WERI-Rb-1 (cell line): ENCODE data around the gene TMPRSS9.

Source experiments
- DNase-seq: peaks from one replicate; pipeline ENCODE4 v3.0.0-alpha.2; 2020
- H3K27ac ChIP-seq: fragments of 250-450 bp; sonication (Bioruptor Pico); 2 replicates; pipeline ENCODE4 v1.5.1; 2020; ENCODE audit warnings: mild to moderate bottlenecking, moderate library complexity
- H3K27me3 ChIP-seq: fragments of 250-450 bp; sonication (Bioruptor Pico); 2 replicates; pipeline ENCODE4 v1.5.1; 2021; ENCODE audit warnings: mild to moderate bottlenecking, low read depth, moderate library complexity; ENCODE audit not compliant: insufficient read depth, severe bottlenecking
- H3K36me3 ChIP-seq: fragments of 250-450 bp; sonication (Bioruptor Pico); 2 replicates; pipeline ENCODE4 v1.5.1; 2020; ENCODE audit warnings: mild to moderate bottlenecking, moderate library complexity
- H3K4me3 ChIP-seq: 2 replicates; pipeline ENCODE4 v1.5.1; 2011; ENCODE audit warnings: low read depth, mild to moderate bottlenecking, control low read depth, low read length
- H3K9me3 ChIP-seq: fragments of 250-450 bp; sonication (Bioruptor Pico); 2 replicates; pipeline ENCODE4 v1.5.1; 2021; ENCODE audit warnings: mild to moderate bottlenecking, moderate library complexity; ENCODE audit not compliant: severe bottlenecking
- CTCF ChIP-seq: IDR thresholded peaks from 2 replicates; pipeline ENCODE4 v1.5.1; 2011; ENCODE audit warnings: low read depth, mild to moderate bottlenecking, control low read depth, inconsistent platforms, low read length

The TMPRSS9 gene

GRCh38 chr19:2338055-2338615 is 21.9 kb upstream of the TMPRSS9 start:
- DNase-seq, result no peak
- H3K27ac ChIP-seq, result no peak overlapping the region
- no peaks in the 10 kb centered on the region for H3K9me3 ChIP-seq
- no peaks in the 10 kb centered on the region for H3K27me3 ChIP-seq
- H3K36me3 ChIP-seq, result peaks cover 40% of the 10 kb centered on the region
- H3K4me3 ChIP-seq, result no peak overlapping the region
- TF ChIP-seq CTCF, result no peak

- no peak overlapping the region for H3K4me3 ChIP-seq
- TF ChIP-seq CTCF, result no peak
- H3K36me3 ChIP-seq, result peaks cover 44% of the 10 kb centered on the region
- no peak for DNase-seq
- H3K27me3 ChIP-seq, result no peaks in the 10 kb centered on the region
- H3K27ac ChIP-seq, result no peak overlapping the region
- no peaks in the 10 kb centered on the region for H3K9me3 ChIP-seq
These were observed 21.1 kb upstream of the TMPRSS9 start for GRCh38 chr19:2338751-2339643.

GRCh38 chr19:2339644-2340310 is 20.3 kb upstream of the TMPRSS9 start:
- Histone ChIP-seq H3K27ac (no peak overlapping the region), H3K9me3 (no peaks in the 10 kb centered on the region), H3K36me3 (peaks cover 42% of the 10 kb centered on the region), H3K27me3 (no peaks in the 10 kb centered on the region), H3K4me3 (no peak overlapping the region)
- no peak for TF ChIP-seq CTCF
- DNase-seq, result no peak

GRCh38 chr19:2340496-2341243 is 19.4 kb upstream of the TMPRSS9 start:
- no peak overlapping the region for H3K4me3 ChIP-seq
- peaks cover 44% of the 10 kb centered on the region for H3K36me3 ChIP-seq
- no peaks in the 10 kb centered on the region for H3K9me3 ChIP-seq
- no peak for DNase-seq
- TF ChIP-seq CTCF, result no peak
- H3K27me3 ChIP-seq, result no peaks in the 10 kb centered on the region
- H3K27ac ChIP-seq, result no peak overlapping the region

GRCh38 chr19:2341244-2341751 is 18.8 kb upstream of the TMPRSS9 start:
- H3K9me3 ChIP-seq, result no peaks in the 10 kb centered on the region
- peaks cover 38% of the 10 kb centered on the region for H3K36me3 ChIP-seq
- H3K27ac ChIP-seq, result no peak overlapping the region
- no peak overlapping the region for H3K4me3 ChIP-seq
- no peak for DNase-seq
- no peak for TF ChIP-seq CTCF
- no peaks in the 10 kb centered on the region for H3K27me3 ChIP-seq
